ENCODE results near the gene CYSRT1. TPM values are rescaled to one million over a fixed set of nuclear protein-coding genes. Genes with fewer than 3 reads are reported as not detected.

Gene CYSRT1
- total and polyA plus RNA-seq, 10 donors = 0.36 to 0.94 (median 0.64) TPM; not detected in 5

GRCh38 chr9:137216188-137216965, 8.6 kb upstream of the CYSRT1 start:
- intact Hi-C loops (cut with DNase I; ENCODE audit: low total_unique reads) = no loop called here
- Histone ChIP-seq H3K4me1 (peaks cover 0 to 40% (median 19%) of the 10 kb centered on the region in 6 donors), H3K27ac (no peak overlapping the region), H3K9me3 (no peaks in the 10 kb centered on the region), H3K27me3 (replicated peaks in 1 of 7) (peaks cover 0 to 4% (median 0%) of the 10 kb centered on the region in 7 donors), H3K4me3 (no peak overlapping the region), H3K36me3 (peaks cover 0 to 62% (median 13%) of the 10 kb centered on the region in 6 donors)
- no peak for DNase-seq
- TF ChIP-seq POLR2A (IDR thresholded peaks at IDR 0.05) (no peak), POLR2AphosphoS5 (IDR thresholded peaks at IDR 0.05) (peak in 2 of 3 donors; percentile 14 to 31), CTCF (IDR thresholded peaks at IDR 0.05 in 8 of 11, conservative IDR thresholded peaks at IDR 0.05 in 3 of 11) (no peak)
- WGBS, 5 donors = 89 to 96% (median 92%) methylated on average over 11 to 30 of the region's 30 CpGs

GRCh38 chr9:137217276-137218211, 7.4 kb upstream of the CYSRT1 start:
- DNase-seq = no peak
- TF ChIP-seq CTCF (IDR thresholded peaks at IDR 0.05 in 8 of 11, conservative IDR thresholded peaks at IDR 0.05 in 3 of 11) (no peak), POLR2AphosphoS5 (IDR thresholded peaks at IDR 0.05) (peak in 1 of 3 donors; percentile 25)
- intact Hi-C loops (cut with DNase I; ENCODE audit: low total_unique reads) = no loop called here

GRCh38 chr9:137218212-137218753, 6.7 kb upstream of the CYSRT1 start:
- H3K4me3 ChIP-seq = no peak overlapping the region

More at GRCh38 chr9:137217276-137218211, 7.4 kb upstream of the CYSRT1 start:
- WGBS, 5 donors = 72 to 79% (median 74%) methylated on average over 34 to 36 of the region's 36 CpGs
- Histone ChIP-seq H3K4me3 (peak overlapping the region in 2 of 8 donors; percentile 13 to 50), H3K9me3 (no peaks in the 10 kb centered on the region), H3K27me3 (replicated peaks in 1 of 7) (peaks cover 0 to 14% (median 4%) of the 10 kb centered on the region in 7 donors), H3K4me1 (peaks cover 3 to 49% (median 27%) of the 10 kb centered on the region in 6 donors), H3K36me3 (peaks cover 0 to 55% (median 13%) of the 10 kb centered on the region in 6 donors), H3K27ac (peak overlapping the region in 3 of 8 donors; percentile 16 to 47 (median 26))

More at GRCh38 chr9:137218212-137218753, 6.7 kb upstream of the CYSRT1 start:
- Histone ChIP-seq H3K9me3 (no peaks in the 10 kb centered on the region), H3K27me3 (replicated peaks in 1 of 7) (peaks cover 0 to 18% (median 4%) of the 10 kb centered on the region in 7 donors), H3K27ac (peak overlapping the region in 3 of 8 donors; percentile 26 to 50 (median 47)), H3K36me3 (peaks cover 0 to 50% (median 13%) of the 10 kb centered on the region in 6 donors), H3K4me1 (peaks cover 8 to 56% (median 33%) of the 10 kb centered on the region in 6 donors)
- 87 to 93% (median 90%) methylated on average over 26 to 30 of the region's 30 CpGs for WGBS, 5 donors
- DNase-seq = no peak
- TF ChIP-seq CTCF (IDR thresholded peaks at IDR 0.05 in 8 of 11, conservative IDR thresholded peaks at IDR 0.05 in 3 of 11) (no peak), POLR2AphosphoS5 (IDR thresholded peaks at IDR 0.05) (no peak), POLR2A (IDR thresholded peaks at IDR 0.05) (no peak)
- intact Hi-C loops (cut with DNase I; ENCODE audit: low total_unique reads) = no loop called here

Measured in spleen (tissue), 11 donors.